Measurements from ENCODE around the gene KLHL29.

The KLHL29 gene

DNA sequence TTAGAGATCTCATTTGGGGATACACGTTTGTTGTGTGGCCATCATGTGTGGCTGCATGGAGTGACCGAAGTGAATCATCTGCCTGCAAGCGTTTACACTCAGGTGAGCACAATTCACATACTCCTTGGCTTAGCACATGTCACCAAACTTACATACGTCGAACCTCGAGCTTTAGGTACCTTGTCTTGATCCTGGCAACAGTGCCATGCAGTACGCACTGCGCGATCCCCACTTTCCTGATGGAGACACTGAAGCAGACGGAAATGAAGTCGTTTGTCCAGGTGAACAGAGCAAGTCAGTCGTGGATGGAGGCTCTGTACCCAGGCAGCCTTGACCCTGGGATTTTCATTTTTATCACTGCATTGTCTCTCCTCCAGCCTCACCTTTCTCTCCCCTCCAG, 32.3 kb downstream of the KLHL29 start:
- H3K79me2 ChIP-seq (ENCODE audit: insufficient read depth, low read length): no peaks in the 10 kb centered on the region
- H3K9ac ChIP-seq (ENCODE audit: low read depth, low read length, poor library complexity, severe bottlenecking): no peak overlapping the region
- TF ChIP-seq, protein P1, sequence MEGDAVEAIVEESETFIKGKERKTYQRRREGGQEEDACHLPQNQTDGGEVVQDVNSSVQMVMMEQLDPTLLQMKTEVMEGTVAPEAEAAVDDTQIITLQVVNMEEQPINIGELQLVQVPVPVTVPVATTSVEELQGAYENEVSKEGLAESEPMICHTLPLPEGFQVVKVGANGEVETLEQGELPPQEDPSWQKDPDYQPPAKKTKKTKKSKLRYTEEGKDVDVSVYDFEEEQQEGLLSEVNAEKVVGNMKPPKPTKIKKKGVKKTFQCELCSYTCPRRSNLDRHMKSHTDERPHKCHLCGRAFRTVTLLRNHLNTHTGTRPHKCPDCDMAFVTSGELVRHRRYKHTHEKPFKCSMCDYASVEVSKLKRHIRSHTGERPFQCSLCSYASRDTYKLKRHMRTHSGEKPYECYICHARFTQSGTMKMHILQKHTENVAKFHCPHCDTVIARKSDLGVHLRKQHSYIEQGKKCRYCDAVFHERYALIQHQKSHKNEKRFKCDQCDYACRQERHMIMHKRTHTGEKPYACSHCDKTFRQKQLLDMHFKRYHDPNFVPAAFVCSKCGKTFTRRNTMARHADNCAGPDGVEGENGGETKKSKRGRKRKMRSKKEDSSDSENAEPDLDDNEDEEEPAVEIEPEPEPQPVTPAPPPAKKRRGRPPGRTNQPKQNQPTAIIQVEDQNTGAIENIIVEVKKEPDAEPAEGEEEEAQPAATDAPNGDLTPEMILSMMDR (conservative IDR thresholded peaks at IDR 0.05; ENCODE audit: low read length): no peak
- TF ChIP-seq EZH2phosphoT487 (IDR thresholded peaks at IDR 0.05; ENCODE audit: borderline replicate concordance): no peak
- H2AFZ ChIP-seq (ENCODE audit: low read length): no peak overlapping the region
- H3K4me2 ChIP-seq (ENCODE audit: low read depth, low read length, poor library complexity, severe bottlenecking): no peak overlapping the region
- H3K9me3 ChIP-seq (ENCODE audit: insufficient read depth, low read depth, low read length): no peaks in the 10 kb centered on the region
- H3K4me3 ChIP-seq (ENCODE audit: low read length, poor library complexity, severe bottlenecking): no peak overlapping the region
- no peaks in the 10 kb centered on the region for H3K9me2 ChIP-seq (replicated peaks; ENCODE audit: low read depth, low read length)
- no peaks in the 10 kb centered on the region for H3F3A ChIP-seq (ENCODE audit: low read depth)
- no peaks in the 10 kb centered on the region for H3K4me1 ChIP-seq (ENCODE audit: insufficient read depth, low read length, poor library complexity, severe bottlenecking)
- H3K27me3 ChIP-seq (ENCODE audit: insufficient read depth, low read length, poor library complexity, severe bottlenecking): no peaks in the 10 kb centered on the region
- H3K36me3 ChIP-seq (ENCODE audit: insufficient read depth, low read length): no peaks in the 10 kb centered on the region
- H4K20me1 ChIP-seq (ENCODE audit: insufficient read depth, low read length, poor library complexity, severe bottlenecking): no peaks in the 10 kb centered on the region

DNA sequence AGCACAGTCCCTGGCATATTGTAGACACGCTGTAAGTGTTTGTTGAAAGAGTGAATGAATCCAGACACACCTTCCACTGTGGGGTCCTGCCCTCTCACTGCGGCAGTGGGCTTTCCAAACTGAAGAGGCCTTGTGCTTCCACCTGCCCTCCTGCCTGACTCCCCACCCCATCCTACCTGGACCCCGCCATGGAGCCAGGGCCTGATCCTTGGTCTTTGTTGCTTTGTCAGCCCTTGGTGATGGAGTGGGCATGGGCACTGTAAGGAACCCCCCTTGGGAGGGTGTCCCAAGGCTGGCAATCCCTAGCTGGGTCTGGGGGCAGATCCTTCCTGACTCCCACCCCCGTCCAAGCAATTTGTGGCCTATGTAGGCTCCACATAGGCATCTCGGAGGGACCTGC, 33.1 kb downstream of the KLHL29 start:
- H3K36me3 ChIP-seq (ENCODE audit: insufficient read depth, low read length): no peaks in the 10 kb centered on the region
- H3K27me3 ChIP-seq (ENCODE audit: insufficient read depth, low read length, poor library complexity, severe bottlenecking): no peaks in the 10 kb centered on the region

DNA sequence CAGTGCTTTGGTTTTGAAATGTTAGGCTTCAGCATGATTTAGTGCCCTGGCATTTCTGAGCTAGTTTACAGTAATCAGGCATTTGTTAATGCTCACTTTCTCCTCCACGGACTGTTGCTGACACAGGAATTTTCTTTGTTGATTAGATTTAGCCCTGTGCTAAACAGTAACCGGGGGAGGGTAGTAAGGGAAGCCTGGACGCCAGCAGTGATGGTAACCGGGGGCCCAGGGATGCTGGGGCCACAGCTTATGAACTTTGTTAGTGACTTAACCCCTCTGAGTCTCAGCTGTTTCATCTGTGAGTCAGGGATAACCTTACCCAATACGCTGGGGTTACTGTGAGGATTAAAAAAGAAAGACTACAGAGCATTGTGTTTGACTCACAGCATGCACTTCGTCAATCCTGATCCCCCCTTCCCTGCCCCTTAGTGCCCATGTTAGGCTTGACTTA, 33.5 kb downstream of the KLHL29 start:
- no peak overlapping the region for H3K4me2 ChIP-seq (ENCODE audit: low read depth, low read length, poor library complexity, severe bottlenecking)
- no peak overlapping the region for H3K9ac ChIP-seq (ENCODE audit: low read depth, low read length, poor library complexity, severe bottlenecking)
- H3K27me3 ChIP-seq (ENCODE audit: insufficient read depth, low read length, poor library complexity, severe bottlenecking): no peaks in the 10 kb centered on the region
- no peak overlapping the region for H3K4me3 ChIP-seq (ENCODE audit: low read length, poor library complexity, severe bottlenecking)
- no peaks in the 10 kb centered on the region for H3K4me1 ChIP-seq (ENCODE audit: insufficient read depth, low read length, poor library complexity, severe bottlenecking)
- H3F3A ChIP-seq (ENCODE audit: low read depth): no peaks in the 10 kb centered on the region
- no peaks in the 10 kb centered on the region for H3K79me2 ChIP-seq (ENCODE audit: insufficient read depth, low read length)
- H3K9me3 ChIP-seq (ENCODE audit: insufficient read depth, low read depth, low read length): no peaks in the 10 kb centered on the region
- no peak overlapping the region for H2AFZ ChIP-seq (ENCODE audit: low read length)
- H3K9me2 ChIP-seq (replicated peaks; ENCODE audit: low read depth, low read length): no peaks in the 10 kb centered on the region
- no peaks in the 10 kb centered on the region for H4K20me1 ChIP-seq (ENCODE audit: insufficient read depth, low read length, poor library complexity, severe bottlenecking)
- no peak for TF ChIP-seq EZH2phosphoT487 (IDR thresholded peaks at IDR 0.05; ENCODE audit: borderline replicate concordance)
- TF ChIP-seq, protein P1 (conservative IDR thresholded peaks at IDR 0.05; ENCODE audit: low read length): no peak
- H3K36me3 ChIP-seq (ENCODE audit: insufficient read depth, low read length): no peaks in the 10 kb centered on the region

More for the DNA sequence above, 33.1 kb downstream of the KLHL29 start:
- no peaks in the 10 kb centered on the region for H4K20me1 ChIP-seq (ENCODE audit: insufficient read depth, low read length, poor library complexity, severe bottlenecking)
- no peak overlapping the region for H3K4me2 ChIP-seq (ENCODE audit: low read depth, low read length, poor library complexity, severe bottlenecking)
- H3K4me3 ChIP-seq (ENCODE audit: low read length, poor library complexity, severe bottlenecking): no peak overlapping the region
- H3F3A ChIP-seq (ENCODE audit: low read depth): no peaks in the 10 kb centered on the region
- no peaks in the 10 kb centered on the region for H3K9me2 ChIP-seq (replicated peaks; ENCODE audit: low read depth, low read length)
- no peaks in the 10 kb centered on the region for H3K9me3 ChIP-seq (ENCODE audit: insufficient read depth, low read depth, low read length)
- H3K9ac ChIP-seq (ENCODE audit: low read depth, low read length, poor library complexity, severe bottlenecking): no peak overlapping the region
- H2AFZ ChIP-seq (ENCODE audit: low read length): no peak overlapping the region
- no peaks in the 10 kb centered on the region for H3K79me2 ChIP-seq (ENCODE audit: insufficient read depth, low read length)
- TF ChIP-seq EZH2phosphoT487 (IDR thresholded peaks at IDR 0.05; ENCODE audit: borderline replicate concordance): no peak
- TF ChIP-seq, protein P1 (conservative IDR thresholded peaks at IDR 0.05; ENCODE audit: low read length): no peak
- no peaks in the 10 kb centered on the region for H3K4me1 ChIP-seq (ENCODE audit: insufficient read depth, low read length, poor library complexity, severe bottlenecking)

Data from Loucy (cell line).